GM12878 (cell line): ENCODE measurements around the gene EIF5B. TPM values are rescaled to one million over a fixed set of nuclear protein-coding genes. Genes with fewer than 3 reads are reported as not detected.

Experiments used
- ATAC-seq: fragments of 200-7000 bp; cut with Tn5 transposase; 3 replicates; pipeline ENCODE4 v1.9.1; 2020; ENCODE audit warnings: mild to moderate bottlenecking, moderate library complexity
- BruUV-seq: library from RNA; stranded (reverse); fragments of 400-500 nt; replicated peaks from 2 replicates; lab custom pipeline; 2021; lab: Mats Ljungman, UMichigan
- CTCF ChIA-PET: fragments of 300-600 bp; sonication (Branson Sonifier 250); formaldehyde crosslinking; extraction: SDS; loops from one replicate; lab custom pipeline; 2021; ENCODE audit warnings: inconsistent platforms; lab: Yijun Ruan, JAX
- POLR2A ChIA-PET: fragments of 350-600 bp; formaldehyde crosslinking; extraction: SDS; loops from one replicate; lab custom pipeline; 2021; ENCODE audit warnings: inconsistent platforms; lab: Charles Lee
- RAD21 ChIA-PET: fragments of 300-600 bp; sonication (Branson Sonifier 250); formaldehyde crosslinking; loops from one replicate; lab custom pipeline; 2023; ENCODE audit warnings: antibody characterized with exemption; ENCODE audit not compliant: unreplicated experiment; lab: Charles Lee
- SMC1A ChIA-PET: fragments of 300-600 bp; sonication (Branson Sonifier 250); formaldehyde crosslinking; loops from one replicate; lab custom pipeline; 2023; ENCODE audit not compliant: unreplicated experiment, uncharacterized antibody; lab: Charles Lee
- DNase-seq: peaks from one replicate; pipeline ENCODE4 v3.0.0-alpha.2; 2011; ENCODE audit warnings: low read depth, low spot score
- FAIRE-seq: peaks from 3 replicates; lab custom pipeline; 2011; peaks lifted over from hg19 to GRCh38; lab: Jason Lieb, UNC
- H2AFZ ChIP-seq: 2 replicates; pipeline ENCODE4 v1.6.0; 2011; ENCODE audit warnings: low read depth, low read length, control low read depth; ENCODE audit not compliant: control insufficient read depth
- H3K27ac ChIP-seq: 2 replicates; pipeline ENCODE4 v1.5.1; 2011; ENCODE audit warnings: control low read depth; ENCODE audit not compliant: control insufficient read depth, insufficient read depth
- H3K27me3 ChIP-seq, 2 experiments: replicated peaks in 1 of 2; 2 replicates each; pipeline versions ENCODE4 v1.6.0 to v1.6.1; 2011; ENCODE audit warnings: low read length in 1 of 2; ENCODE audit not compliant: control insufficient read depth in 2 of 2, insufficient read depth in 2 of 2
- H3K36me3 ChIP-seq, 2 experiments: 2 replicates each; pipeline ENCODE4 v1.5.1; 2011; ENCODE audit warnings: low read length in 1 of 2; ENCODE audit not compliant: control insufficient read depth in 2 of 2, insufficient read depth in 2 of 2
- H3K4me1 ChIP-seq: 2 replicates; pipeline ENCODE4 v1.6.1; 2011; ENCODE audit warnings: mild to moderate bottlenecking, low read length, moderate library complexity, mixed read lengths; ENCODE audit not compliant: control insufficient read depth, insufficient read depth
- H3K4me2 ChIP-seq: 2 replicates; pipeline ENCODE4 v1.6.0; 2011; ENCODE audit warnings: control low read depth; ENCODE audit not compliant: control insufficient read depth, insufficient read depth
- H3K4me3 ChIP-seq: fragments of 200-600 bp; sonication (generic); 2 replicates; pipeline ENCODE4 v1.5.1; 2016
- H3K79me2 ChIP-seq: 2 replicates; pipeline ENCODE4 v1.6.0; 2011; ENCODE audit warnings: low read length; ENCODE audit not compliant: control insufficient read depth, insufficient read depth
- H3K9ac ChIP-seq: 2 replicates; pipeline ENCODE4 v1.8.0; 2011; ENCODE audit warnings: low read length, control low read depth, mixed read lengths; ENCODE audit not compliant: control insufficient read depth, insufficient read depth
- H3K9me3 ChIP-seq: replicated peaks from 3 replicates; pipeline ENCODE4 v1.5.1; 2011; ENCODE audit warnings: mild to moderate bottlenecking, low read length; ENCODE audit not compliant: control insufficient read depth, insufficient read depth
- H4K20me1 ChIP-seq: 2 replicates; pipeline ENCODE4 v1.6.0; 2011; ENCODE audit not compliant: control insufficient read depth, insufficient read depth
- ATF7 ChIP-seq: fragments of 450-650 bp; IDR thresholded peaks from 2 replicates; pipeline ENCODE4 v1.6.1; 2016; ENCODE audit warnings: low read depth, mild to moderate bottlenecking
- CEBPB ChIP-seq, 2 experiments: fragments of 150-350 bp in 1 of 2; IDR thresholded peaks; 2 replicates each; pipeline ENCODE4 v1.6.1; 2012 to 2014; ENCODE audit warnings: low read depth in 2 of 2, low read length in 2 of 2, borderline replicate concordance in 1 of 2, inconsistent platforms in 1 of 2
- SMARCA5 ChIP-seq: fragments of 450-650 bp; IDR thresholded peaks from 2 replicates; pipeline ENCODE4 v1.6.1; 2017; ENCODE audit warnings: mild to moderate bottlenecking
- SP1 ChIP-seq: IDR thresholded peaks from one replicate; pipeline ENCODE4 v1.6.1; 2011; ENCODE audit warnings: low read depth, low read length
- WRNIP1 ChIP-seq: IDR thresholded peaks from 2 replicates; pipeline ENCODE4 v1.6.1; 2011; ENCODE audit warnings: low read depth, low read length, improper control_type of control experiment, borderline replicate concordance
- ZBED1 ChIP-seq: IDR thresholded peaks from 2 replicates; pipeline ENCODE4 v1.6.1; 2016; ENCODE audit warnings: borderline replicate concordance
- ZNF207 ChIP-seq: fragments of 450-650 bp; IDR thresholded peaks from 2 replicates; pipeline ENCODE4 v1.6.1; 2014; ENCODE audit warnings: antibody characterized with exemption, mild to moderate bottlenecking, borderline replicate concordance
- WGBS: methylation state at CpG from one replicate; pipeline ENCODE4 v1.1.6; 2016; ENCODE audit warnings: low lambda C conversion rate; ENCODE audit not compliant: insufficient replicate concordance, insufficient coverage; ENCODE audit errors: missing lambda C conversion rate; 5-methylcytosine and 5-hydroxymethylcytosine counted together
- in situ Hi-C: fragments of 300-500 bp; cut with MboI; formaldehyde crosslinking; loops from 9 replicates; pipeline ENCODE4 v1.14.3; 2018; ENCODE audit warnings: mixed read lengths
- intact Hi-C: fragments of 100-400 bp; cut with micrococcal nuclease; formaldehyde crosslinking; loops from one replicate; pipeline ENCODE4 v1.14.2; 2022; ENCODE audit not compliant: unreplicated experiment
- polyA plus RNA-seq, 11 experiments: library from polyadenylated mRNA; depleted of rRNA in 4 of 11; unstranded in 6 of 11; stranded (reverse) in 5 of 11; fragments of >200 nt; fragmentation: Nextera tagmentation in 4 of 11; fragmentation: Illumina TruSeq in 1 of 11; extraction: Ambion mirVana in 4 of 11; extraction: Trizol in 1 of 11; gene quantifications; 1 replicate in 1 of 11; 2 replicates in 10 of 11; pipeline versions ENCODE4 v1.2.1 to v1.2.3, GENCODE V29; 2011 to 2016; ENCODE audit warnings: inconsistent platforms in 2 of 11, missing spikeins in 2 of 11, low read depth in 1 of 11
- total RNA-seq, 4 experiments: library from RNA; depleted of rRNA in 3 of 4; stranded (reverse); fragments of >200 nt in 3 of 4; fragmentation: Illumina TruSeq in 1 of 4; extraction: Trizol in 1 of 4; gene quantifications; 2 replicates each; pipeline versions ENCODE4 v1.2.1 to v1.2.3, GENCODE V29; 2013 to 2021
- TF ChIP-seq, protein P1 (sequence below): IDR thresholded peaks from 2 replicates; pipeline ENCODE4 v1.6.1; 2011; ENCODE audit warnings: low read depth, mild to moderate bottlenecking, low read length, moderate library complexity, borderline replicate concordance; ENCODE audit errors: extremely low read depth
- TF ChIP-seq, protein P2 (sequence below): IDR thresholded peaks from 2 replicates; pipeline ENCODE4 v1.6.1; 2012; ENCODE audit warnings: low read depth, low read length, improper control_type of control experiment

Gene EIF5B
- total and polyA plus RNA-seq, 10 of the 15 experiments (the other 5 are each of a cell fraction or from before 2014, with no cell fraction given), result 21.7 to 119 (median 40.8) TPM

DNA sequence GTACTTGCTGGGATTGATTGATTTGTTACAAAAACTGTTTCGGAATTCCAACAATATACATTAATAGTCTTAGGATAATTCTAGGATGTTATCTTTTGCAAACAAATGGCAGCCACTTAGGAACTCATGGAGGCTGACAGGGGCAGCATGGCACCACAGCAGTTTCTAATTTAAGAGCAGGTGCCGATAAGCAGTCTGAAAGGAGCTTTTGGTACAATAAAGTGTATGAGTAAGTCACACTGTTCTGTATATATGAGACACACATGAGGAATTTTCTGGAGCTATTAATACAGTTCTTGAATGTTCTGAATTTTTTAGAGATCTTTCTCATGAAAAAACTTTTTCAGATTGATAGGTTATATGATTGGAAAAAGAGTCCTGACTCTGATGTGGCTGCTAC, 52.2 kb downstream of the EIF5B start:
- ChIA-PET POLR2A (no interaction called here), CTCF (no interaction called here), SMC1A (no interaction called here), RAD21 (no interaction called here)
- no peak overlapping the region for H2AFZ ChIP-seq
- H3K27me3 ChIP-seq, result no peaks in the 10 kb centered on the region
- no peak overlapping the region for H3K4me2 ChIP-seq
- no peaks in the 10 kb centered on the region for H4K20me1 ChIP-seq
- BruUV-seq, result no TSS peak
- H3K4me3 ChIP-seq, result no peak overlapping the region
- no peak overlapping the region for H3K9ac ChIP-seq
- H3K4me1 ChIP-seq, result no peaks in the 10 kb centered on the region
- in situ Hi-C loops (no loop called here), intact Hi-C loops (no loop called here)
- no peaks in the 10 kb centered on the region for H3K79me2 ChIP-seq
- peaks cover 4 to 25% of the 10 kb centered on the region in 2 experiments for H3K36me3 ChIP-seq
- no peak for ATAC-seq
- no peaks in the 10 kb centered on the region for H3K9me3 ChIP-seq
- TF ChIP-seq, protein P1, sequence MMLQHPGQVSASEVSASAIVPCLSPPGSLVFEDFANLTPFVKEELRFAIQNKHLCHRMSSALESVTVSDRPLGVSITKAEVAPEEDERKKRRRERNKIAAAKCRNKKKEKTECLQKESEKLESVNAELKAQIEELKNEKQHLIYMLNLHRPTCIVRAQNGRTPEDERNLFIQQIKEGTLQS, result no peak
- TF ChIP-seq SMARCA5, result no peak
- TF ChIP-seq CEBPB (IDR thresholded peaks at IDR 0.05; ENCODE audit: borderline replicate concordance in 1 of 2, low read depth in 2 of 2, low read length in 2 of 2), result no peak
- TF ChIP-seq, protein P2, sequence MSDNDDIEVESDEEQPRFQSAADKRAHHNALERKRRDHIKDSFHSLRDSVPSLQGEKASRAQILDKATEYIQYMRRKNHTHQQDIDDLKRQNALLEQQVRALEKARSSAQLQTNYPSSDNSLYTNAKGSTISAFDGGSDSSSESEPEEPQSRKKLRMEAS, result no peak
- no peak for TF ChIP-seq SP1
- no peak for TF ChIP-seq ZNF207
- TF ChIP-seq ATF7, result no peak
- no peak for TF ChIP-seq ZBED1
- no peak for TF ChIP-seq WRNIP1
- no peak for DNase-seq
- no peak for FAIRE-seq
- no peak overlapping the region for H3K27ac ChIP-seq
- WGBS, result 100% methylated on average over 2 of the region's 2 CpGs
